Activated B cell treated with CpG ODN at 0.5 μM for 24 hours (primary cell): Measurements from ENCODE around the gene DCAF10. TPM values are rescaled to one million over a fixed set of nuclear protein-coding genes. Genes with fewer than 3 reads are reported as not detected.
"Not testable (repeated sequence)": the region's sequence is repeated elsewhere in the genome, so short reads cannot be mapped to it uniquely, and the experiment has no call there.

Experiments
- ATAC-seq: fragments of 200-7000 bp; cut with Tn5 transposase; one replicate; pipeline ENCODE4 v1.10.0; 2021; ENCODE audit warnings: low read depth, mild to moderate bottlenecking, moderate library complexity
- CTCF ChIA-PET: fragments of 350-600 bp; sonication (Branson Sonifier 250); formaldehyde crosslinking; loops from one replicate; lab custom pipeline; 2021; ENCODE audit warnings: antibody characterized with exemption; lab: Charles Lee
- POLR2A ChIA-PET: fragments of 350-600 bp; sonication (Branson Sonifier 250); formaldehyde crosslinking; loops from one replicate; lab custom pipeline; 2021; ENCODE audit warnings: antibody characterized with exemption; lab: Charles Lee
- DNase-seq: peaks from one replicate; pipeline ENCODE4 v3.0.0; 2022
- H3K27ac Mint-ChIP-seq: one replicate; pipeline ENCODE4 v1.8.0; 2020; ENCODE audit warnings: mixed read lengths
- H3K27me3 Mint-ChIP-seq: one replicate; pipeline ENCODE4 v1.8.0; 2021; ENCODE audit warnings: mixed read lengths
- H3K36me3 Mint-ChIP-seq: one replicate; pipeline ENCODE4 v1.8.0; 2021; ENCODE audit warnings: low read depth, mixed read lengths
- H3K4me1 Mint-ChIP-seq: one replicate; pipeline ENCODE4 v1.8.0; 2021; ENCODE audit warnings: mixed read lengths
- H3K4me3 Mint-ChIP-seq: one replicate; pipeline ENCODE4 v1.8.0; 2020; ENCODE audit warnings: mild to moderate bottlenecking, mixed read lengths
- H3K9me3 Mint-ChIP-seq: one replicate; pipeline ENCODE4 v1.8.0; 2020; ENCODE audit warnings: mixed read lengths
- intact Hi-C: fragments of 100-400 bp; cut with micrococcal nuclease; formaldehyde crosslinking; loops from one replicate; pipeline ENCODE4 v1.15.1; 2024
- total RNA-seq: library from RNA; stranded (reverse); gene quantifications from 2 replicates; pipeline ENCODE4 v1.2.3, GENCODE V29; 2022
- TF ChIP-seq, protein P1 (sequence below): fragments of 200-600 bp; IDR thresholded peaks from one replicate; pipeline ENCODE4 v1.8.0; 2022; ENCODE audit warnings: antibody characterized with exemption, mild to moderate bottlenecking

The DCAF10 gene
- total RNA-seq, 1 donor from 2014 or later, result 19.1 TPM

DNA sequence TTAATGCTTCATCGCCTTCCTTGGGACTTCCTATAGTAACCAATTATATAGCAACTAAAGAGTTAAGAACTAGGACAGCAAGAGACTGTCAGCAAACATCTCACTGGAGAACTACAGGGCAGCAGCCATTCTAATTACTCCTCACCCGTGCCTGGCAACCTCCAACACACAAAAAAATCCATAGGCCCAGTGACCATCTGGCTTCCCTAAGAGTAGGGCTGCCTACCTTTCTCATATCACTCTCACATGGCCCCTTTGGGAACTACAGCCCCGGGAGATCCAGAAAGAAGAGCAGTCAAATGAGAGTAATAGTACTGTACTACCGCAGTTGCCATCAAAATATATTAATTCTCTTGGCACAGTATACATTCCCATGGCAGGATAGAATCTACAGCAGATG, 5.7 kb downstream of the DCAF10 start:
- DNase-seq, result no peak
- ChIA-PET POLR2A (no interaction called here), CTCF (no interaction called here)
- TF ChIP-seq, protein P1, sequence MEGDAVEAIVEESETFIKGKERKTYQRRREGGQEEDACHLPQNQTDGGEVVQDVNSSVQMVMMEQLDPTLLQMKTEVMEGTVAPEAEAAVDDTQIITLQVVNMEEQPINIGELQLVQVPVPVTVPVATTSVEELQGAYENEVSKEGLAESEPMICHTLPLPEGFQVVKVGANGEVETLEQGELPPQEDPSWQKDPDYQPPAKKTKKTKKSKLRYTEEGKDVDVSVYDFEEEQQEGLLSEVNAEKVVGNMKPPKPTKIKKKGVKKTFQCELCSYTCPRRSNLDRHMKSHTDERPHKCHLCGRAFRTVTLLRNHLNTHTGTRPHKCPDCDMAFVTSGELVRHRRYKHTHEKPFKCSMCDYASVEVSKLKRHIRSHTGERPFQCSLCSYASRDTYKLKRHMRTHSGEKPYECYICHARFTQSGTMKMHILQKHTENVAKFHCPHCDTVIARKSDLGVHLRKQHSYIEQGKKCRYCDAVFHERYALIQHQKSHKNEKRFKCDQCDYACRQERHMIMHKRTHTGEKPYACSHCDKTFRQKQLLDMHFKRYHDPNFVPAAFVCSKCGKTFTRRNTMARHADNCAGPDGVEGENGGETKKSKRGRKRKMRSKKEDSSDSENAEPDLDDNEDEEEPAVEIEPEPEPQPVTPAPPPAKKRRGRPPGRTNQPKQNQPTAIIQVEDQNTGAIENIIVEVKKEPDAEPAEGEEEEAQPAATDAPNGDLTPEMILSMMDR, result no peak
- Mint-ChIP-seq H3K9me3 (no peaks in the 10 kb centered on the region), H3K27me3 (no peaks in the 10 kb centered on the region), H3K36me3 (peaks cover 11% of the 10 kb centered on the region), H3K27ac (no peak overlapping the region), H3K4me1 (peaks cover 29% of the 10 kb centered on the region), H3K4me3 (no peak overlapping the region)
- intact Hi-C loops, result no loop called here
- no peak for ATAC-seq

DNA sequence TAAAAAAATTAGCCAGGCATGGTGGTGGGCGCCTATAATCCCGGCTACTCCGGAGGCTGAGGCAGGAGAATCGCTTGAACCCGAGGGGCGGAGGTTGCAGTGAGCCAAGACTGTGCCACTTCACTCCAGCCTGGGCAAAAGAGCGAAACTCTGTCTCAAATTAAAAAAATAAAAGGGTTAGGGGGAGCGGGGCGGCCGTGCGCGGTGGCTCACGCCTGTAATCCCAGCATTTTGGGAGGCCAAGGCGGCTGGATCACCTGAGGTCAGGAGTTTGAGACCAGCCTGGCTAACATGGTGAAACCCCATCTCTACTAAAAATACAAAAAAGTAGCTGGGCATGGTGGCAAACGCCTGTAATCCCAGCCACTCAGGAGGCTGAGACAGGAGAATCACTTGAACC, 9.1 kb downstream of the DCAF10 start:
- H3K27ac Mint-ChIP-seq, CTCF ChIA-PET, H3K4me3 Mint-ChIP-seq, H3K4me1 Mint-ChIP-seq, intact Hi-C loops, H3K9me3 Mint-ChIP-seq, H3K36me3 Mint-ChIP-seq, ATAC-seq, H3K27me3 Mint-ChIP-seq, DNase-seq: not testable (repeated sequence)
- POLR2A ChIA-PET, result interaction anchor here (0.7 kb wide), 1 partner anchor 11 kb away, joined by 3 read pairs; no protein-coding TSS in a partner anchor

DNA sequence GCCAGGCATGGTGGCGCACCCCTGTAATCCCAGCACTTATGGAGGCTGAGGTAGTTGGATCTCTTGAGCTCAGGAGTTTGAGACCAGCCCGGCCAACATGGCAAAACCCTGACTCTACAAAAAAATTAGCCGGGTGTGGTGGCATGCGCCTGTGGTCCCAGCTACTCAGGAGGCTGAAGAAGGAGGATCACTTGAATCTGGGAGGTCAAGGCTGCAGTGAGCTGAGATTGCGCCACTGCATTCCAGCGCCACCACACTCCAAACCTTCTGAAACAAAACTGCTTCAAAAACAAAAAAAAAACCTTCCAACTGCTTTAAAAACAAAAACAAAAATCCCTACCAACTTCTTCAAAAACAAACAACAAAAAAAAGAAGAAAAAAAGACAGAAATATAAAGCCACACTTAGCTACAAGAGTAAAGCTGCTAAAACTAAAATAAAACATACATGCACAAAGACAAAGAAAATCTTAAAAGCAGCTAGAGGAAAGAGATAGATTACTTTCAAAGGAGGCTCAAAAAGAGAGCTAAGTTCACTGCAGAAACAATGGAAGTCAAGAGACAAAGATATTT, 11.4 kb downstream of the DCAF10 start:
- DNase-seq, result no peak
- TF ChIP-seq, protein P1, result no peak
- peaks cover 7% of the 10 kb centered on the region for H3K36me3 Mint-ChIP-seq
- no peak overlapping the region for H3K27ac Mint-ChIP-seq
- no peaks in the 10 kb centered on the region for H3K4me1 Mint-ChIP-seq
- H3K27me3 Mint-ChIP-seq, result no peaks in the 10 kb centered on the region
- H3K4me3 Mint-ChIP-seq, result no peak overlapping the region
- no peaks in the 10 kb centered on the region for H3K9me3 Mint-ChIP-seq
- ATAC-seq, result no peak
- POLR2A ChIA-PET, result interaction anchor here (0.7 kb wide), 1 partner anchor 12 kb away, joined by 3 read pairs; no protein-coding TSS in a partner anchor
- CTCF ChIA-PET, result no interaction called here
- intact Hi-C loops, result no loop called here

GRCh38 chr9:37812773-37813379, 12.3 kb downstream of the DCAF10 start:
- H3K27ac Mint-ChIP-seq, result no peak overlapping the region
- H3K36me3 Mint-ChIP-seq, result peaks cover 5% of the 10 kb centered on the region
- no peaks in the 10 kb centered on the region for H3K4me1 Mint-ChIP-seq
- POLR2A ChIA-PET, result interaction anchor here (0.9 kb wide), 1 partner anchor 12 kb away, joined by 3 read pairs; the partner anchor contains the start of gene DCAF10
- ATAC-seq, result no peak
- no peak overlapping the region for H3K4me3 Mint-ChIP-seq
- H3K9me3 Mint-ChIP-seq, result no peaks in the 10 kb centered on the region
- TF ChIP-seq, protein P1, result no peak
- no peak for DNase-seq
- CTCF ChIA-PET, result no interaction called here
- intact Hi-C loops, result no loop called here
- no peaks in the 10 kb centered on the region for H3K27me3 Mint-ChIP-seq

GRCh38 chr9:37818849-37819248, 18.3 kb downstream of the DCAF10 start:
- Mint-ChIP-seq H3K9me3 (no peaks in the 10 kb centered on the region), H3K4me3 (no peak overlapping the region), H3K36me3 (peaks cover 39% of the 10 kb centered on the region), H3K27ac (no peak overlapping the region), H3K4me1 (no peaks in the 10 kb centered on the region), H3K27me3 (no peaks in the 10 kb centered on the region)
- TF ChIP-seq, protein P1, result no peak
- POLR2A ChIA-PET, result interaction anchor here (0.7 kb wide), 1 partner anchor 12 kb away, joined by 3 read pairs; no protein-coding TSS in a partner anchor
- DNase-seq, result no peak
- intact Hi-C loops, result no loop called here
- ATAC-seq, result no peak
- CTCF ChIA-PET, result no interaction called here
